Right renal cortex interstitium (tissue), 3 donors: ENCODE results near the gene CCDC127. TPM values are rescaled to one million over a fixed set of nuclear protein-coding genes. Genes with fewer than 3 reads are reported as not detected.
"Not testable (repeated sequence)": the region's sequence is repeated elsewhere in the genome, so short reads cannot be mapped to it uniquely, and the experiment has no call there.

Experiments
- DNase-seq, 3 donors: peaks; one replicate each; pipeline ENCODE4 v3.0.0-alpha.2; 2013; ENCODE audit warnings: low read depth in 3 of 3, low spot score in 2 of 3
- polyA plus RNA-seq, 3 donors: library from polyadenylated mRNA; unstranded; fragments of 120-200 nt; gene quantifications; one replicate each; pipeline ENCODE4 v1.2.1, GENCODE V29; 2013; ENCODE audit not compliant: insufficient read length in 3 of 3

The CCDC127 gene
- polyA plus RNA-seq, 3 donors, result 11.2 to 14.8 (median 11.7) TPM

DNA sequence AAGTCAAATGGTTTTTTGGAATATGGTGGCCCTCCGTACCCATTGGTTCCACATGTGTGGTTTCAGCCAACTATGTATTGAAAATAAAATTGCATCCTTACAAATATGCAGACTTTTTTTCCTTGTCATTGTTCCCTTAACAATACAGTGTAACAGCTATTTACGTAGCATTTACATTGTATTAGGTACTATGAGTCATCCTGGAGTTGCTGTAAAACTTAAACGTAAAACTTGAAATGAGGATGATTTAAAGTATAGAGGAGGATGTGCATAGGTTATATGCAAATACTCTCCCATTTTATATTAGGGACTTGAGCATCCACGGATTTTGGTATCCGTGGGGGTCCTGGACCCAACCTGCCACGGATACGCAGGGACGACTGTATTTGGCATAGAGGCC is 16.5 kb upstream of the CCDC127 start:
- no peak for DNase-seq

DNA sequence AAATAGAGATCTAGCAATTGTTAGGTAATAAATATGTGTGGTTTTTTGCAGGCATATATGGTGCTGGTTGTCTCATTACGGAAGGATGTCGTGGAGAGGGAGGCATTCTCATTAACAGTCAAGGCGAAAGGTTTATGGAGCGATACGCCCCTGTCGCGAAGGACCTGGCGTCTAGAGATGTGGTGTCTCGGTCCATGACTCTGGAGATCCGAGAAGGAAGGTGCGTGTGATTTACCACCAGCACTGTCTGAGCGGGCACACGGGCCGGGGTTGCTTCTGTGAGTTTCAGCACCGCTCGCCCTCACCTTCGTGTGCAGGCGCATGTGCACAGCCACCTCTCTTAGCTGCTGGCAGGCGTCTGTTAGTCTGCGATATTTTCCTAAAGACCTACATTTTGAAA is 15.5 kb upstream of the CCDC127 start:
- DNase-seq, result not testable (repeated sequence)

- DNase-seq, result no peak
Observed at GRCh38 chr5:231661-232060, 13.7 kb upstream of the CCDC127 start.

- no peak for DNase-seq
Observed at GRCh38 chr5:230711-231110, 12.8 kb upstream of the CCDC127 start.

GRCh38 chr5:228886-229285 is 10.9 kb upstream of the CCDC127 start:
- no peak for DNase-seq

GRCh38 chr5:227375-227774 is 9.4 kb upstream of the CCDC127 start:
- not testable (repeated sequence) for DNase-seq

DNA sequence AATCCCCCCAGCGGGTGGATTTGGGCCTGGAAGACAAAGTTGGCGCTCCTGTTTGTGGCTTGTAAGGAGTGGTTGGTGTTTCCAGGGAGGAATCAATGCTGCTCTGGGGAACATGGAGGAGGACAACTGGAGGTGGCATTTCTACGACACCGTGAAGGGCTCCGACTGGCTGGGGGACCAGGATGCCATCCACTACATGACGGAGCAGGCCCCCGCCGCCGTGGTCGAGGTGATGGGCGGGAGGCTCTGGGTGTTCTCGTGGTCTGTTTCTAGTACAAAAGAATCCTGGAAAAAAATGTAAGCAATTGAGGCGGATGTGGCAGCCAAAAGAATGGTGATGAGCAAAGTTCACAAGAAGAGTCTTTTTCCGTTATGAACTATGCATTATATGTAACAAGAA is 7.4 kb upstream of the CCDC127 start:
- no peak for DNase-seq

- no peak for DNase-seq
Observed at GRCh38 chr5:223791-224190, 5.8 kb upstream of the CCDC127 start.

DNA sequence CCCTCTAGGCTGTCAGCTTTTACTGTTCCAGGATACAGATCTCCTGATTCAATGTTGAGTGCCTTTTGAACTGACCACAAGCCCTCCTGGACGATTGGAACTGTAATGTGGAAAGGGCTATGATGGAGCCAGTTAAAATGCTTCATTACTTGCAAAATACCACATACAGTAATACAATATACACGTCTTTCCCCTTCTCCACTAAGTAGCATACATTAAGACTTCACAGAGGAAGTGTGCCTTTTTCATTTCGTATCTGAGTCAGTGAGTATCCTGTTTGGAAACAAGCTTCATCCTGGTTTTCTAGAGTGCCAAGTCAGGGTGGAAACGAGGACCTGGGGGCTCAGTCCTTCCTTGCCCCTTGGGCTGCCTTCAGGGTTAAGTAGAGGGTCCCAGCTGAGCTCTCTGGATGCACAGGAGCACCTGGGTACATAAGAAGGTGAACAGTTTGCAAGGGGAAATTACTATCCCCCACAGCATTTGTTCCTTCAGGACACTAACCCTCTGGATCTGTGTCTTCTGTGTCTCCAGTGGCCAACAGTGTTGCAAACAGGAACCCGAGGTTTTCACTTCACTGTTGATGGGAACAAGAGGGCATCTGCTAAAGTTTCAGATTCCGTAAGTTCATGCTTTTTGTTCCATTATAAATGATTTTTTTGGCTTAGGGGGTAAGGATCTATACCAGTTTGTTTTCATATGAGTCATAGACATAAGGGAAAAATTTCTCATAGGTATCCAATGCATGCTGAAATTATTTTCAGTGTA is 5.2 kb upstream of the CCDC127 start:
- DNase-seq, result not testable (repeated sequence)

DNA sequence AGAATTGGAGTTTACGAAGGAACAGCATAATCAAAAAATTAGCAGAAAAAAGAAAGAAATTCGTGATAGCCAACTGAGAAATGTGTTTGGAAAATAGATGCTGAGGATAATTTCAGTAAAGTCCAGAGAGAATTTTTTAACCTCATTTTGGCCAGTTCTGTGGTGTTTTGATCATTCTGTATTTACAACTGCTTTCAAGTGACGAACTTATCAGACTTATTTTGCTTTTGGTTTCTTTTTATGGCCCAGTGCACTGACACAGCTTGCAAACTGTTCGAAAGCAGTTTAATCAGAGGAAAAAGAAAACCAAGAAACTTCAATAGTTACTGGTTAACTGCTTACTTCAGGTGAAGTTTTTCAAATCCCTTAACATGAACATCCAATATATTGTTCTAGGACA is 2.0 kb upstream of the CCDC127 start:
- no peak for DNase-seq

DNA sequence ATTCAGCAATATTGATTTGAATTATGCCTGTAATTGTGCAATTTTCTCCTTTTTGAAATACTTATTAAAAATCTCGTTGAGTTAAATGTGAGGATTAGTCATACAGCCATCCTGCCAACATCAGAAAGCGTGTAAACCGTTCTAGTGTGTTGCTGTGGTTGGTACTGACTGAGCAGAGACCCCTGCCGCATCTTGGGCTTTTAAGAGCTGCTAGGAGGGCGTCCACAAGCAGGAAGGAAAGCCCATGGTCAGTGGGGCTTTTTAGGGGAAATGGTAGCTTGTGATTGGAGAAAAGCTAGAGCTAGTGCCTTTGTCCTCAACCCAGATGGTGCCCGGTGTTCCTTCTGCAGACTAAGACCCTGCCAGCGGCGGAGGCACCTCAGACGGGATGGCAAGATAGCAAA is 1.5 kb upstream of the CCDC127 start:
- no peak for DNase-seq

- DNase-seq, result no peak
Observed at GRCh38 chr5:218457-219291, 721 bp upstream of the CCDC127 start.

DNA sequence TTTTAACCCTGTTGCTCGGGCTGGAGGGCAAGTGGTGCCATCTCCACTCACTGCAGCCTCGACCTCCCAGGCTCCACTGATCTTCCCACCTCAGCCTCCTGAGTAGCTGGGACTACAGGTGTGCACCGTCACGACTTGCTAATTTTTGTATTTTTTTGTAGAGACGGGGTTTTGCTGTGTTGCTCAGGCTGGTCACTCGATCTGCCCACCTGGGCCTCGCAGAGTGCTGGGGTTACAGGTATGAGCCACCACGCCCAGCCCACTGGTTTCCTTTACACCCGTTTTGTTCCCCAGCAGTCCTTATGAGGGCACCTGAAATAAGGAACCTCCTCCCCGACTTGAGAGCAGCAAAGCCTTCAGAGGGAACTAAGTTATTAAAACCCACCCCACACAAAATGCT is 1.9 kb downstream of the CCDC127 start:
- not testable (repeated sequence) for DNase-seq

DNA sequence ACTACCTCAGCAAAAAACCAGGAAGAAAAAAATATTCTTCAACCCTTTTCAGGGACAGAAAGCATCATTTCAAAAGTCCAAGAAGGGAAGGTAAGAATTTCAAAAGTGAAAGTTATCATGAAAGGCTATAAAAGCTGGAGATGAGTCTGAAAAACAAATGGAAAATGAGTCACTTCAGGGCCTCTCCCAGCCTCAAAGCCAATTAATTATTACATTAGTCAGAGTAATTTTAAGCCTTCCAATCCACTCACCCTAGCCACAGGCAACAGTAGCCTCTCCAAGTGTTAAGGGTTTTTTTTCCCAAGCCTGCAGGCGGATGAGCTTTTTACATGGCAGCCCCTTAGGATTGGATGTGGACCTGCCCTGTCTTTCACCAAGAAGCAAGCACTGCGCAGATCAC is 2.7 kb downstream of the CCDC127 start:
- DNase-seq, result not testable (repeated sequence)

DNA sequence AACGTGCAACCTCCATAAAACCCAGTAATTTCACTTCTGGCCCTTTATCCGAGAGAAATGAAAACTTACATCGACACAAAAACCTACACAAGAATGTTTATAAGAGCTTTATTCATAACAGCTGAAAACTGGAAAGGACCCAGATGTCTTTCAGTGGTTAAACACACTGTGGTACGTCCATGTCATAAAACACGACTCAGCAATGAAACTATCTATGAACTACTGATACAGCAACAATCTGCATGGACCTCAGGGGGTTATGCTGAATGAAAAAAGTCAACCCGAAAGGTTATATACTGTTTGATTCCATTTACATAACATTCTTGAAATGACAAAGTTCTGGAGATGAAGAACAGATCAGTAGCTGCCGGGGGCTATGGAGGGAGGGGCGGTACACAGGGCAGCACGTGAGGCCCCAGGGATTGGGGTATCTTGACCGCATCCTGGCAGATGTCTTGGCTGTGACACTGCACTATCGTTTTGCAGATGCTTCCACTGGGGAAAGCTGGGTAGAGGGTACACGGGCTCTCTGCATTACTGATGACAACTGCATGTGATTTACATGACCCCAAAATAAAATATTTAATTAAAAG is 4.1 kb downstream of the CCDC127 start:
- DNase-seq, result no peak

- DNase-seq, result no peak
Observed at GRCh38 chr5:208449-209114, 9.4 kb downstream of the CCDC127 start.

- no peak for DNase-seq
Observed at GRCh38 chr5:207599-207998, 10.4 kb downstream of the CCDC127 start.

- DNase-seq, result no peak
Observed at GRCh38 chr5:206927-207536, 10.9 kb downstream of the CCDC127 start.

DNA sequence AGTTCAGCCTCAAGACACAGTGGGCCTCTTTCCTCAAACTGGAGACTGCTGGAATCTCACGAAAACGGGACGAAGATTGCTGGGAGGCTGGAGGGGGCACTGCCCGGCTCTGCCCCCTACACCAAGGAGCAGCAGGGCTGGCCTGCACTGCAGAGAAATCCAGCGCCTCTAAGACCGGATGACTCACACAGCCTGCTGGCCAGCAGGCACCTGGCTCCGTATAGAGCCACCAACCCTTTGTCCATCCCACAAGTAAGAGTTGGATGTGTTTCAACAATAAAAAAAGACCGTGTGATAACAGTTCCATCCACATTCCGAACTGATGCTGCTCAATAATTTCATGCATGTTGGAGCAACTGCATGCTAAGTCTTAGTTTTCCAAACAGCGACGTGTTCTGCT is 11.5 kb downstream of the CCDC127 start:
- DNase-seq, result no peak

DNA sequence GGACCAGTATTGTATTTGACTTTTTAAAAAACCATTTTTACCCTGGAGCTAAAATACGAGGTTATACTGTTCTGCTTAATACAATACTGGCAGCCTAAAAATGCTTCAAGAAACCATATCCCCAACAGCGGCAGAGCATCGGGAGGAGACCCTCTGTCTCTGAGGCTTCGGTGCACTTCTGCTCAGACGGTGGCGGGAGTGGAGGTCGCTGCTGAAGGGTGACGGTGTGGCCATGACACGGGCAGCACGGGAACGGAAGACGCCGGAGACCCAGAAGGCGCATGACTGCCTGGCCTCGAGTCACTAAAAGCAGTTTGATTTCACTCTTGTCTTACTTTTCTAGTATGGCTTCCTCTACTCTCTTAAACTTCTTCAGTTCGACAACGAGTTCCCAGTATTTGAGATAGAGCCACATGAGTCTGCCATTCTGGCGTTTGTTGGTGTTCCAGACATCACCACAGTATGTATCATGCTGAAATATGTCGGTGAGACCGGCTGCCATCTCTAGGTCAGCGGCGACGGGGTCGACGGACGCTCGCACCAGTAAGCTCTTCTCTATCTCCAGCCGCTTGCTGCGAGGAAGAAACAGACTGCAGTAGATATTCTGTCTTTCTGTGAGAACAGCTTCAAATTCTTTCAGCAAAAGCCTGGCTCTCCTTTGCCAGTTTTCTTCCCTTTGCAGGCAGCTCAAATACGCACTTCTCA is 12.8 kb downstream of the CCDC127 start:
- DNase-seq, result no peak
